ENCODE data around the gene GNAQ. TPM values are rescaled to one million over a fixed set of nuclear protein-coding genes. Genes with fewer than 3 reads are reported as not detected.

GNAQ gene
- polyA plus RNA-seq, 1 donor (not counting 4 experiments of a cell fraction or from before 2014, with no cell fraction given): 64.3 TPM

GRCh38 chr9:78073722-78074121, 42.1 kb upstream of the GNAQ start:
- no peak overlapping the region for H2AFZ ChIP-seq (ENCODE audit: control insufficient read depth, low read length)
- H3K9me1 ChIP-seq (ENCODE audit: control insufficient read depth, extremely low read depth, insufficient read depth, low read length): no peaks in the 10 kb centered on the region
- H3K4me2 ChIP-seq (ENCODE audit: control insufficient read depth, extremely low read depth, insufficient read depth, low read depth, low read length): no peak overlapping the region
- no peaks in the 10 kb centered on the region for H3K36me3 ChIP-seq (ENCODE audit: control insufficient read depth in 2 of 2, extremely low read depth in 1 of 2, insufficient read depth in 2 of 2, low read length in 2 of 2)
- dilution Hi-C loops (cut with MboI; ENCODE audit: extremely low pct_ligation_motif_present, low sequenced_read_pairs): no loop called here
- H3K9ac ChIP-seq (ENCODE audit: control insufficient read depth, extremely low read depth, insufficient read depth, low read length): no peak overlapping the region
- no peaks in the 10 kb centered on the region for H3K4me1 ChIP-seq (ENCODE audit: control insufficient read depth, extremely low read depth, insufficient read depth, low read length)
- no peaks in the 10 kb centered on the region for H3K9me3 ChIP-seq (ENCODE audit: control insufficient read depth, low read depth, low read length)
- no peaks in the 10 kb centered on the region for H4K20me1 ChIP-seq (ENCODE audit: control insufficient read depth, extremely low read depth, insufficient read depth, low read length)
- FAIRE-seq: no peak
- H3K4me3 ChIP-seq (ENCODE audit: control insufficient read depth in 2 of 3, extremely low read depth in 1 of 3, insufficient read depth in 2 of 3, low read depth in 1 of 3, low read length in 3 of 3): no peak overlapping the region
- DNase-seq (ENCODE audit: low read depth, low spot score): no peak
- no peak for TF ChIP-seq EZH2 (IDR thresholded peaks at IDR 0.05; ENCODE audit: low read length)
- no peak for TF ChIP-seq CTCF (optimal IDR thresholded peaks at IDR 0.05 in 1 of 3, IDR thresholded peaks at IDR 0.05 in 1 of 3, conservative IDR thresholded peaks at IDR 0.05 in 1 of 3; ENCODE audit: extremely low read depth in 1 of 3, insufficient read depth in 2 of 3, low read length in 3 of 3)
- no peaks in the 10 kb centered on the region for H3K79me2 ChIP-seq (ENCODE audit: control insufficient read depth, insufficient read depth, low read length)
- no peak overlapping the region for H3K27ac ChIP-seq (ENCODE audit: control insufficient read depth, insufficient read depth, low read length)
- H3K27me3 ChIP-seq (ENCODE audit: control insufficient read depth, extremely low read depth, insufficient read depth, low read length): no peaks in the 10 kb centered on the region

- Histone ChIP-seq H2AFZ (ENCODE audit: control insufficient read depth, low read length) (no peak overlapping the region), H3K4me3 (ENCODE audit: control insufficient read depth in 2 of 3, extremely low read depth in 1 of 3, insufficient read depth in 2 of 3, low read depth in 1 of 3, low read length in 3 of 3) (no peak overlapping the region), H3K9me1 (ENCODE audit: control insufficient read depth, extremely low read depth, insufficient read depth, low read length) (no peaks in the 10 kb centered on the region), H3K27me3 (ENCODE audit: control insufficient read depth, extremely low read depth, insufficient read depth, low read length) (no peaks in the 10 kb centered on the region), H3K9ac (ENCODE audit: control insufficient read depth, extremely low read depth, insufficient read depth, low read length) (no peak overlapping the region), H3K4me2 (ENCODE audit: control insufficient read depth, extremely low read depth, insufficient read depth, low read depth, low read length) (no peak overlapping the region), H3K79me2 (ENCODE audit: control insufficient read depth, insufficient read depth, low read length) (no peaks in the 10 kb centered on the region), H3K9me3 (ENCODE audit: control insufficient read depth, low read depth, low read length) (no peaks in the 10 kb centered on the region), H4K20me1 (ENCODE audit: control insufficient read depth, extremely low read depth, insufficient read depth, low read length) (no peaks in the 10 kb centered on the region), H3K36me3 (ENCODE audit: control insufficient read depth in 2 of 2, extremely low read depth in 1 of 2, insufficient read depth in 2 of 2, low read length in 2 of 2) (no peaks in the 10 kb centered on the region), H3K4me1 (ENCODE audit: control insufficient read depth, extremely low read depth, insufficient read depth, low read length) (no peaks in the 10 kb centered on the region), H3K27ac (ENCODE audit: control insufficient read depth, insufficient read depth, low read length) (no peak overlapping the region)
- FAIRE-seq: no peak
- dilution Hi-C loops (cut with MboI; ENCODE audit: extremely low pct_ligation_motif_present, low sequenced_read_pairs): no loop called here
- no peak for DNase-seq (ENCODE audit: low read depth, low spot score)
- TF ChIP-seq EZH2 (IDR thresholded peaks at IDR 0.05; ENCODE audit: low read length): no peak
- TF ChIP-seq CTCF (optimal IDR thresholded peaks at IDR 0.05 in 1 of 3, IDR thresholded peaks at IDR 0.05 in 1 of 3, conservative IDR thresholded peaks at IDR 0.05 in 1 of 3; ENCODE audit: extremely low read depth in 1 of 3, insufficient read depth in 2 of 3, low read length in 3 of 3): no peak
Measured at GRCh38 chr9:78072586-78073199, 41.1 kb upstream of the GNAQ start.

Measured in keratinocyte (primary cell).